ENCODE data around the gene ZNF324. TPM values are rescaled to one million over a fixed set of nuclear protein-coding genes. Genes with fewer than 3 reads are reported as not detected.
A peak's percentile ranks its signal among the peaks of the same experiment; 100 is the strongest.

The ZNF324 gene
- total RNA-seq, 6 donors from 2014 or later = 10.8 to 39.8 (median 18.0) TPM

- peaks cover 13 to 21% (median 16%) of the 10 kb centered on the region in 4 donors for H3K4me1 ChIP-seq
- peaks cover 4 to 49% (median 35%) of the 10 kb centered on the region in 4 donors for H3K36me3 ChIP-seq
- H3K4me3 ChIP-seq = peak within 1 kb of the TSS; percentile 55 to 83 (median 58)
- TF ChIP-seq, protein P1, sequence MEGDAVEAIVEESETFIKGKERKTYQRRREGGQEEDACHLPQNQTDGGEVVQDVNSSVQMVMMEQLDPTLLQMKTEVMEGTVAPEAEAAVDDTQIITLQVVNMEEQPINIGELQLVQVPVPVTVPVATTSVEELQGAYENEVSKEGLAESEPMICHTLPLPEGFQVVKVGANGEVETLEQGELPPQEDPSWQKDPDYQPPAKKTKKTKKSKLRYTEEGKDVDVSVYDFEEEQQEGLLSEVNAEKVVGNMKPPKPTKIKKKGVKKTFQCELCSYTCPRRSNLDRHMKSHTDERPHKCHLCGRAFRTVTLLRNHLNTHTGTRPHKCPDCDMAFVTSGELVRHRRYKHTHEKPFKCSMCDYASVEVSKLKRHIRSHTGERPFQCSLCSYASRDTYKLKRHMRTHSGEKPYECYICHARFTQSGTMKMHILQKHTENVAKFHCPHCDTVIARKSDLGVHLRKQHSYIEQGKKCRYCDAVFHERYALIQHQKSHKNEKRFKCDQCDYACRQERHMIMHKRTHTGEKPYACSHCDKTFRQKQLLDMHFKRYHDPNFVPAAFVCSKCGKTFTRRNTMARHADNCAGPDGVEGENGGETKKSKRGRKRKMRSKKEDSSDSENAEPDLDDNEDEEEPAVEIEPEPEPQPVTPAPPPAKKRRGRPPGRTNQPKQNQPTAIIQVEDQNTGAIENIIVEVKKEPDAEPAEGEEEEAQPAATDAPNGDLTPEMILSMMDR (IDR thresholded peaks at IDR 0.05) = peak in 1 of 6 experiments; percentile 12
- TF ChIP-seq POLR2AphosphoS5 (IDR thresholded peaks at IDR 0.05) (peak; percentile 79 to 85), POLR2A (IDR thresholded peaks at IDR 0.05) (peak in 3 of 4 donors; percentile 22 to 74 (median 38)), EP300 (IDR thresholded peaks at IDR 0.05) (peak in 2 of 4 donors; percentile 6 to 38)
- DNase-seq (peak; percentile 97 to 98), ATAC-seq (ENCODE audit: low FRiP score in 2 of 2) (peak; percentile 95 to 96)
- H3K27ac ChIP-seq = peak within 1 kb of the TSS; percentile 82 to 91 (median 87)
- H3K27me3 ChIP-seq = no peaks in the 10 kb centered on the region
- no peaks in the 10 kb centered on the region for H3K9me3 ChIP-seq
- WGBS, 2 donors = 0 to 1% methylated on average over 16 to 34 of the region's 64 CpGs
Measured at GRCh38 chr19:58475714-58476497, 9.0 kb downstream of the ZNF324 start, which contains the start of gene ZNF446. ZNF446 (plus strand) TSS chr19:58476352; CDS start chr19:58477219, 867 bp downstream.

DNA sequence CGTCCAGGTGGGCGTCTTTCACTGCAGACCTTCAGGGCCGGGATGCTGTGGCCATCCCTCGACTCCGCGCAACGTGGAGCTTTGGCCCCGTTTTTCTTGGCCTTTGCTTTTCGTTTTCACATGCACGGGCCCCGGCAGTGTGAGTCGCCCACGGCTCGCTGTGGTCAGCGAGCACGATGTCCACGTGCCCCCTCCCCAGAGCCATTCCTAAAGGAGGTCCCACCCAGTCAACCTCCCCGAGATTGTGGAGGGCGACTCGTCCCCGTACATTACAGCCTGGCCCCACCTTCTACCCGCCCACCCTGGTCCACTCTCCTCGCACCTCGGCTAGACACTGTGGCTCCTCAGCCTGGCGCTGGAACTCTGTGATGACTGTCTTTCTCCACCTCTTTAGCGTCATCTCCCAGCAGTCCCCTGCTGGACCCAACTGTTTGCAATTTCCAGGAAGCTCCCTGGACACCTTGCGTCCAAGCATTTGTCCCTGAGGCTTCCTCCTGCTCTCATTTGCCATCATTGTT, 9.7 kb downstream of the ZNF324 start:
- 4% methylated on average over 10 to 27 of the region's 27 CpGs for WGBS, 2 donors
- DNase-seq (no peak), ATAC-seq (ENCODE audit: low FRiP score in 2 of 2) (peak in 1 of 2 donors; percentile 1)
- peak overlapping the region; percentile 82 to 91 (median 87) for H3K27ac ChIP-seq
- no peaks in the 10 kb centered on the region for H3K27me3 ChIP-seq
- TF ChIP-seq EP300 (IDR thresholded peaks at IDR 0.05) (peak in 1 of 4 donors; percentile 19), POLR2AphosphoS5 (IDR thresholded peaks at IDR 0.05) (no peak)
- H3K9me3 ChIP-seq = no peaks in the 10 kb centered on the region
- peaks cover 13 to 21% (median 16%) of the 10 kb centered on the region in 4 donors for H3K4me1 ChIP-seq
- H3K4me3 ChIP-seq = peak overlapping the region; percentile 55 to 83 (median 58)
- H3K36me3 ChIP-seq = peaks cover 4 to 49% (median 38%) of the 10 kb centered on the region in 4 donors

DNA sequence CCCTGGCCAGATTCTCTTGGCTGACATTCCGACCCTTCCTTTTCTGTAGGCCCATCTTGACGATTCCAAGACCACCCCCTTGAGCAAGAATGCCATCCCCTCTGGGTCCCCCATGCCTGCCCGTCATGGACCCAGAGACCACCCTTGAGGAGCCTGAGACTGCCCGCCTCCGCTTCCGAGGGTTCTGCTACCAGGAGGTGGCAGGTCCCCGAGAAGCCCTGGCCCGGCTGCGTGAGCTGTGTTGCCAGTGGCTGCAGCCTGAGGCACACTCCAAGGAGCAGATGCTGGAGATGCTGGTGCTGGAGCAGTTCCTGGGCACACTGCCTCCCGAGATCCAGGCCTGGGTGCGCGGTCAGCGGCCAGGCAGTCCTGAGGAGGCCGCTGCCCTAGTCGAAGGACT, 10.2 kb downstream of the ZNF324 start:
- no peak for TF ChIP-seq POLR2AphosphoS5 (IDR thresholded peaks at IDR 0.05)
- TF ChIP-seq POLR2A (IDR thresholded peaks at IDR 0.05) = no peak
- TF ChIP-seq EP300 (IDR thresholded peaks at IDR 0.05) = no peak
- TF ChIP-seq, protein P1 (IDR thresholded peaks at IDR 0.05) = no peak
- Histone ChIP-seq H3K4me3 (peak overlapping the region in 1 of 4 donors; percentile 55), H3K4me1 (peaks cover 13 to 21% (median 16%) of the 10 kb centered on the region in 4 donors), H3K27me3 (no peaks in the 10 kb centered on the region), H3K27ac (peak overlapping the region; percentile 6 to 91 (median 83)), H3K9me3 (no peaks in the 10 kb centered on the region), H3K36me3 (peaks cover 1 to 43% (median 33%) of the 10 kb centered on the region in 4 donors)
- DNase-seq = peak in 1 of 2 donors; percentile 84
- WGBS, 2 donors = 80 to 92% methylated on average over 9 to 14 of the region's 15 CpGs
- no peak for ATAC-seq (ENCODE audit: low FRiP score in 2 of 2)

DNA sequence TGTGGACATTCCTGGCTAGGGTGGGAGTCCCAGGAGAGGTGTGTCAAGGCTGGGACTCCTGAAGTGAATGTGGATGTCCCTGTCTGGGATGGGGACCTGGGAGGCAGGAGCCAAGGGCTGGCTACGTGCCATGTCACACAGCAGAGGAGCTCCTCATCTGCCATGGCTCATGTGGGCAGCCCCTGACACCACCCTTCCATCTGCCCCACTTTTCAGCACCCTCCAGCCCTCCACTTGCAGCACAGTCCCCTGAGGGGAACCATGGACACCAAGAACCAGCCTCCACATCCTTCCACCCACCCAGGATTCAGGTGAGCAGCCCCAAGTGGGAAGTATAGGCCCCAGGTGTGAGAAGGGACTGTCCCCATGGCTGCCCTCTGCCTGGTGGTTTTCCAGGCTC, 11.0 kb downstream of the ZNF324 start:
- Histone ChIP-seq H3K27ac (peak overlapping the region in 1 of 4 donors; percentile 91), H3K4me1 (peaks cover 13 to 21% (median 16%) of the 10 kb centered on the region in 4 donors), H3K36me3 (peaks cover 0 to 36% (median 25%) of the 10 kb centered on the region in 4 donors), H3K4me3 (no peak overlapping the region), H3K9me3 (no peaks in the 10 kb centered on the region), H3K27me3 (no peaks in the 10 kb centered on the region)
- no peak for DNase-seq
- no peak for ATAC-seq (ENCODE audit: low FRiP score in 2 of 2)
- WGBS, 2 donors = 86 to 100% methylated on average over 1 of the region's 1 CpG
- TF ChIP-seq EP300 (IDR thresholded peaks at IDR 0.05) (no peak), POLR2AphosphoS5 (IDR thresholded peaks at IDR 0.05) (no peak), POLR2A (IDR thresholded peaks at IDR 0.05) (no peak)
- TF ChIP-seq, protein P1 (IDR thresholded peaks at IDR 0.05) = no peak

DNA sequence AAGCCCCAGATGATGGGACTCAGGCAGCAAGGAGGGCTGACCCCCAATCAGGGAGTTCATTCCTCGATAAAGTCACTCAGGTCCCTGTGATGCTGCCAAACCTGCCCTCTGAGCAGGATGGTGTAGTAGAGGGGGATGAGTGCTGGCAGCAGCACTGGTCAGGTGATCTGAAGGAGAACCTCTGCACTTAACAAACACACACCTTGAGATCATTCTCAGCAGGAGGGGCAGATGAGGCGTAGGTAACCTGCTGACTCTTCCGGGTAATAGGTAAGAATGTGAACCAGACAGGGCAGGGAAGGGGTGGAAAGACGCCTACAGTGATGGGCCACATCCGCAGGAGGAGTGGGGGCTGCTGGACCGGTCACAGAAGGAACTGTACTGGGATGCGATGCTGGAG, 12.4 kb downstream of the ZNF324 start:
- no peak for DNase-seq
- TF ChIP-seq EP300 (IDR thresholded peaks at IDR 0.05) (no peak), POLR2AphosphoS5 (IDR thresholded peaks at IDR 0.05) (no peak), POLR2A (IDR thresholded peaks at IDR 0.05) (no peak)
- TF ChIP-seq, protein P1 (IDR thresholded peaks at IDR 0.05) = no peak
- Histone ChIP-seq H3K27me3 (no peaks in the 10 kb centered on the region), H3K4me1 (peaks cover 13 to 21% (median 16%) of the 10 kb centered on the region in 4 donors), H3K36me3 (peaks cover 0 to 33% (median 24%) of the 10 kb centered on the region in 4 donors), H3K4me3 (no peak overlapping the region), H3K27ac (no peak overlapping the region), H3K9me3 (no peaks in the 10 kb centered on the region)
- 92% methylated on average over 7 of the region's 7 CpGs for WGBS, 2 donors
- ATAC-seq (ENCODE audit: low FRiP score in 2 of 2) = no peak

All from upper lobe of left lung (tissue), 6 donors.